ENCODE results near the gene WDR89.

Gene WDR89

GRCh38 chr14:63581491-63581890 lies 60.2 kb downstream of the WDR89 start:
- H3K4me3 ChIP-seq (ENCODE audit: low read length), result no peak overlapping the region
- no peaks in the 10 kb centered on the region for H3K9me3 ChIP-seq (ENCODE audit: control insufficient read depth, low read depth, low read length)
- H3K36me3 ChIP-seq (ENCODE audit: control insufficient read depth, low read depth, low read length), result no peaks in the 10 kb centered on the region
- no peaks in the 10 kb centered on the region for H3K4me1 ChIP-seq (ENCODE audit: control insufficient read depth, low read depth, low read length)
- H3K27ac ChIP-seq (ENCODE audit: low read length), result no peak overlapping the region
- no peak overlapping the region for H3K9ac ChIP-seq (ENCODE audit: low read length)
- H3K27me3 ChIP-seq (ENCODE audit: control insufficient read depth, insufficient read depth, low read length), result no peaks in the 10 kb centered on the region

GRCh38 chr14:63578300-63578699 lies 63.4 kb downstream of the WDR89 start:
- Histone ChIP-seq H3K4me3 (ENCODE audit: low read length) (no peak overlapping the region), H3K9me3 (ENCODE audit: control insufficient read depth, low read depth, low read length) (no peaks in the 10 kb centered on the region), H3K27me3 (ENCODE audit: control insufficient read depth, insufficient read depth, low read length) (no peaks in the 10 kb centered on the region), H3K36me3 (ENCODE audit: control insufficient read depth, low read depth, low read length) (no peaks in the 10 kb centered on the region), H3K4me1 (ENCODE audit: control insufficient read depth, low read depth, low read length) (no peaks in the 10 kb centered on the region), H3K9ac (ENCODE audit: low read length) (no peak overlapping the region), H3K27ac (ENCODE audit: low read length) (no peak overlapping the region)

GRCh38 chr14:63573581-63573980 lies 68.1 kb downstream of the WDR89 start:
- H3K4me1 ChIP-seq (ENCODE audit: control insufficient read depth, low read depth, low read length), result no peaks in the 10 kb centered on the region
- H3K36me3 ChIP-seq (ENCODE audit: control insufficient read depth, low read depth, low read length), result no peaks in the 10 kb centered on the region
- H3K9me3 ChIP-seq (ENCODE audit: control insufficient read depth, low read depth, low read length), result no peaks in the 10 kb centered on the region
- no peak overlapping the region for H3K27ac ChIP-seq (ENCODE audit: low read length)
- H3K4me3 ChIP-seq (ENCODE audit: low read length), result no peak overlapping the region
- no peaks in the 10 kb centered on the region for H3K27me3 ChIP-seq (ENCODE audit: control insufficient read depth, insufficient read depth, low read length)
- no peak overlapping the region for H3K9ac ChIP-seq (ENCODE audit: low read length)

- H3K27ac ChIP-seq (ENCODE audit: low read length), result no peak overlapping the region
Observed at GRCh38 chr14:63565448-63565847, 76.2 kb downstream of the WDR89 start.

GRCh38 chr14:63564318-63564717 lies 77.4 kb downstream of the WDR89 start:
- Histone ChIP-seq H3K27ac (ENCODE audit: low read length) (no peak overlapping the region), H3K9ac (ENCODE audit: low read length) (no peak overlapping the region), H3K4me1 (ENCODE audit: control insufficient read depth, low read depth, low read length) (no peaks in the 10 kb centered on the region), H3K36me3 (ENCODE audit: control insufficient read depth, low read depth, low read length) (no peaks in the 10 kb centered on the region), H3K27me3 (ENCODE audit: control insufficient read depth, insufficient read depth, low read length) (no peaks in the 10 kb centered on the region), H3K4me3 (ENCODE audit: low read length) (no peak overlapping the region), H3K9me3 (ENCODE audit: control insufficient read depth, low read depth, low read length) (no peaks in the 10 kb centered on the region)

More at GRCh38 chr14:63565448-63565847, 76.2 kb downstream of the WDR89 start:
- Histone ChIP-seq H3K4me3 (ENCODE audit: low read length) (no peak overlapping the region), H3K9ac (ENCODE audit: low read length) (no peak overlapping the region), H3K4me1 (ENCODE audit: control insufficient read depth, low read depth, low read length) (no peaks in the 10 kb centered on the region), H3K36me3 (ENCODE audit: control insufficient read depth, low read depth, low read length) (no peaks in the 10 kb centered on the region), H3K9me3 (ENCODE audit: control insufficient read depth, low read depth, low read length) (no peaks in the 10 kb centered on the region), H3K27me3 (ENCODE audit: control insufficient read depth, insufficient read depth, low read length) (no peaks in the 10 kb centered on the region)

- H3K9ac ChIP-seq (ENCODE audit: low read length), result no peak overlapping the region
- no peak overlapping the region for H3K27ac ChIP-seq (ENCODE audit: low read length)
- no peaks in the 10 kb centered on the region for H3K9me3 ChIP-seq (ENCODE audit: control insufficient read depth, low read depth, low read length)
- no peak overlapping the region for H3K4me3 ChIP-seq (ENCODE audit: low read length)
- H3K36me3 ChIP-seq (ENCODE audit: control insufficient read depth, low read depth, low read length), result no peaks in the 10 kb centered on the region
- no peaks in the 10 kb centered on the region for H3K27me3 ChIP-seq (ENCODE audit: control insufficient read depth, insufficient read depth, low read length)
- no peaks in the 10 kb centered on the region for H3K4me1 ChIP-seq (ENCODE audit: control insufficient read depth, low read depth, low read length)
Observed at GRCh38 chr14:63563370-63564026, 78.2 kb downstream of the WDR89 start.

GRCh38 chr14:63562405-63562804 lies 79.3 kb downstream of the WDR89 start:
- H3K4me3 ChIP-seq (ENCODE audit: low read length), result no peak overlapping the region
- no peak overlapping the region for H3K27ac ChIP-seq (ENCODE audit: low read length)
- H3K9me3 ChIP-seq (ENCODE audit: control insufficient read depth, low read depth, low read length), result no peaks in the 10 kb centered on the region
- H3K36me3 ChIP-seq (ENCODE audit: control insufficient read depth, low read depth, low read length), result no peaks in the 10 kb centered on the region
- no peaks in the 10 kb centered on the region for H3K4me1 ChIP-seq (ENCODE audit: control insufficient read depth, low read depth, low read length)
- H3K9ac ChIP-seq (ENCODE audit: low read length), result no peak overlapping the region
- H3K27me3 ChIP-seq (ENCODE audit: control insufficient read depth, insufficient read depth, low read length), result no peaks in the 10 kb centered on the region

- Histone ChIP-seq H3K27me3 (ENCODE audit: control insufficient read depth, insufficient read depth, low read length) (no peaks in the 10 kb centered on the region), H3K9me3 (ENCODE audit: control insufficient read depth, low read depth, low read length) (no peaks in the 10 kb centered on the region), H3K4me1 (ENCODE audit: control insufficient read depth, low read depth, low read length) (no peaks in the 10 kb centered on the region), H3K9ac (ENCODE audit: low read length) (no peak overlapping the region), H3K36me3 (ENCODE audit: control insufficient read depth, low read depth, low read length) (no peaks in the 10 kb centered on the region), H3K4me3 (ENCODE audit: low read length) (no peak overlapping the region), H3K27ac (ENCODE audit: low read length) (no peak overlapping the region)
Observed at GRCh38 chr14:63555572-63555971, 86.1 kb downstream of the WDR89 start.

GRCh38 chr14:63551332-63551731 lies 90.3 kb downstream of the WDR89 start:
- Histone ChIP-seq H3K4me3 (ENCODE audit: low read length) (no peak overlapping the region), H3K27me3 (ENCODE audit: control insufficient read depth, insufficient read depth, low read length) (no peaks in the 10 kb centered on the region), H3K9me3 (ENCODE audit: control insufficient read depth, low read depth, low read length) (no peaks in the 10 kb centered on the region), H3K27ac (ENCODE audit: low read length) (no peak overlapping the region), H3K36me3 (ENCODE audit: control insufficient read depth, low read depth, low read length) (no peaks in the 10 kb centered on the region), H3K9ac (ENCODE audit: low read length) (no peak overlapping the region), H3K4me1 (ENCODE audit: control insufficient read depth, low read depth, low read length) (no peaks in the 10 kb centered on the region)

- H3K4me1 ChIP-seq (ENCODE audit: control insufficient read depth, low read depth, low read length), result peaks cover 5% of the 10 kb centered on the region
- H3K9me3 ChIP-seq (ENCODE audit: control insufficient read depth, low read depth, low read length), result no peaks in the 10 kb centered on the region
- H3K36me3 ChIP-seq (ENCODE audit: control insufficient read depth, low read depth, low read length), result no peaks in the 10 kb centered on the region
- H3K27ac ChIP-seq (ENCODE audit: low read length), result no peak overlapping the region
- no peak overlapping the region for H3K9ac ChIP-seq (ENCODE audit: low read length)
- no peaks in the 10 kb centered on the region for H3K27me3 ChIP-seq (ENCODE audit: control insufficient read depth, insufficient read depth, low read length)
- no peak overlapping the region for H3K4me3 ChIP-seq (ENCODE audit: low read length)
Observed at GRCh38 chr14:63547798-63548335, 93.8 kb downstream of the WDR89 start.
